Measurements from ENCODE around the gene SMIM33.
"Not testable (repeated sequence)": the region's sequence is repeated elsewhere in the genome, so short reads cannot be mapped to it uniquely, and the experiment has no call there.

SMIM33 gene

DNA sequence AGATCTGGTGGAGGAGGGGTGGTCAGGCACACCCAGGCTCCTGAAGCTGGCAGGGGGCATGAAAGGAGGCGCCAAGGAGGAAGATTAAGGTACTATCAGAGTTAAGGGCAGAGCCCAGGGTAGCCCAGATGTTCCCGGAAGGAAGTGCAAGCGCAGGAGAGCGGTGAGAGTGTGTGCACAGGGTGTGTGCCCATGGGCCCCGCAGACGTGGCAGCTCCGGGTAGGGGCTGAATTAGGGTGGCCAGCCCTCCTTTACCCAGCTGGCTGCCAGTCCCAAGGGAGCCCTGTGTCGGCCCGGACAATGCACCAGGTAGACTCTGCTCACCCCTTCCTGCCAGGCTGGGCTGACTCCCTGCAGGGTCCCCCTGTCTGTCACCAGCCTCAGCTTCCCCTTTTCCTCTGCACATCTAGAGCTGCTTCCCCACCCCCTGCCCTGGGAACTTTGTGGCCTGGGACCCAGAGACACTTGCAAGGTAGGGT is at the start of gene SMIM33:
TSS of gene SMIM33 (plus strand) at position 184 of the 480 bp plus-strand sequence. CDS start at position 302, 118 bp downstream.
- peak; percentile 42 for DNase-seq

DNA sequence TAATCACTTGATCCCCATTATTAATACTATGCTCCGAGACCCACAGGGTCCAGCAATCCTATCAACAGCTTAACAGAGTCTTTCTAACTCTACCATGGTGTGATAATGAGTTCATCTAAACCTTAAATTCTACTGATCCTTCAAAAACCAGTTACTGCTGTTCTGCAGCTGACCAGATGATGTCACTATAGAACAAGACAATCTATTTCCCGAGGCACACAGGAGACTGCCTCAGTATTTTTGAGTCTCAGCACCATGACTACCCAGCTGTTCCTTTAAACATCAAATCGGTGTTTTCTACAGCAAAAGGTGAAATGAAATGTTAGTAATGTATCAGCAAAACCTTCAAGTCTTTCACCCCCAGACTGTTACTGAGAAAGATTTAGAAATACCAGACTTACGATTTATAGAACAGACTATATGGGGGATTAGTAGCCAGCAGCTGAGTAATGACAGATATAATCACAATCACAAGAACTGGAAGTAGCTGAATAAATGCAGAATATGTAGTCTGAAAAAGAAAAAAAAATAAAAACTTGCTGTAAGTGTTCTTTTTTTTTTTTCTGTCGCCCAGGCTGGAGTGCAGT is 48.4 kb upstream of the SMIM33 start:
- DNase-seq, result peak; percentile 44

DNA sequence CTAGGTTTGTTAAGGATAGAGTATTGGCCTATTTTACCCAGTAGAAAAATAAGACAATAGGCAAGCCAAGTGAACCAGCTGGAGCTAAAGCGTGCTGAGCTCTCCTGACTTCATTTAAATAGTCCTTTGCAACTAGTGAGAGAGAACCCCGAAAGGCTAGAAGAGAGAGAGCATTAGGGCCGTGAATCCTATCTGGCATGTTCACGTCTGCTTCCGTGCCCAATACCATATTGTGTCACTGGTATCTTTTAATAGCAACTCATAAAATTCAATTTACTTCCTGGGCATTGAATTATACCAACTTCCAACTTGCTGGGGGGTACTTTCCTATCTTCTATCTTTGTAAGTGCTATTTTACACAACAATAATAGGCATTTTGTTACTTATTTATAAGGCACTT is 45.3 kb upstream of the SMIM33 start:
- no peak for DNase-seq

DNA sequence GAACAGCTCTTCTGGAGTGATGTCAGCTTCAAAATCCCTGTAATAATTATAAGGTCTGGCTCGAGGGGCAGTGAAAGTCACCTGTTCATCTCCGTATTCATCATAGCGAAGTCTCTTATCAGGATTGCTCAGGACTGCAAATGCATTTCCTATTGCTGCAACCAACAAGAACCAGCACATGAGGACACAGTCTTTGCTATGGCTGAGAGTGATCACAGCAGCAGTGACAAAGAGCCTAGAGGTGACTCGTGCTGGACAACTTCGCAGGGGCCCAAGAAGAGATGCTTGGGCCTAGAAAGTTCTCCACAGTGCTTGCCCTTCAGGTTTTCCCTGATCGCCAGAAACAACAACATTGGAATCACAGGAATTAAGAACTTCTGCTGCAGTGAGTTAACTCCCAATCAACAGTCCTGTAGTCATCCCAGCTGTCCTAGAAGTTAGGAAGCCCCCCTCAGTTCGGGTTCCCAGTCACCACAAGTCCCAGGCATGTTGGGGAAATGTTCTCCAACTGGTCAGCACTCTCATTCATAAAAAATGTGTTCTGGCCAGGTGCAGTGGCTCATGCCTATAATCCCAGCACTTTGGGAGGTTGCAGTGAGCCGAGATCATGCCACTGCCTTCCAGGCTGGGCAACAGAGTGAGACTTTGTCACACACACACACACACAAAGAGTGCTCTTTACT is 44.5 kb upstream of the SMIM33 start:
- DNase-seq, result no peak

DNA sequence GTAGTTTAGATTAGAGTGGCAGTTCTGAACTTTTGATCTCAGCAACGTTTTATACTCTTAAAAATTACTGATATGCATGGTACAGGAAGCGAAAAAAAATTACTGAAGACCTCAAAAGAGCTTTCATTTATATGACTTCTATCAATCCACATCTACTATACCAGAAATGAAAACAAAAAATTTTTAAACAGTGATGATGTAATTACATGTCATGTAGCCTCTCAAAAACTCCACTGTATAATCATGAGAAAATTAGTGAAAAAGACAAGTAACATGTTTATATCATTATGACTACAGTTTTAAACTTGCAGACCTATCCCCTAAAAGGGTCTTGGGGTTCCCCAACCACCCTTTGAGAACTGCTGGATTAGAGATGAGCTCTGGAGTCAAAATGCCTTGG is 40.8 kb upstream of the SMIM33 start:
- DNase-seq, result no peak

DNA sequence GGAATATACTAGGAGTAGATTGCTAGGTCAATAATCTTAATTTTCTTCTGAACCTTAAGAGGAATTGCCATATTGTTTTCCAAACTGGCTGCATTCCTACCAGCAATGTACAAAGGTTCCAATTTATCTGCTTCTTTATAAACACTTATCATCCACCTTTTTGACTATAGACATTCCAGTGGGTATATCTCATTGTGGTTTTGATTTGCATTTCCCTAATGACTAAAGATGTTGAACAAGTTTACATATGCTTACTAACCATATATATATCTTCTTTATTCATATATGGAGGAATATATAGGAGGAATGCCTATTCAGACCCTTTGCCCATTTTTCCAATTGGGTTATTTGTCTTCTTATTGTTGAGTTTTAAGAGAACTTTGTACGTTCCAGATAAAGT is 39.1 kb upstream of the SMIM33 start:
- no peak for DNase-seq

DNA sequence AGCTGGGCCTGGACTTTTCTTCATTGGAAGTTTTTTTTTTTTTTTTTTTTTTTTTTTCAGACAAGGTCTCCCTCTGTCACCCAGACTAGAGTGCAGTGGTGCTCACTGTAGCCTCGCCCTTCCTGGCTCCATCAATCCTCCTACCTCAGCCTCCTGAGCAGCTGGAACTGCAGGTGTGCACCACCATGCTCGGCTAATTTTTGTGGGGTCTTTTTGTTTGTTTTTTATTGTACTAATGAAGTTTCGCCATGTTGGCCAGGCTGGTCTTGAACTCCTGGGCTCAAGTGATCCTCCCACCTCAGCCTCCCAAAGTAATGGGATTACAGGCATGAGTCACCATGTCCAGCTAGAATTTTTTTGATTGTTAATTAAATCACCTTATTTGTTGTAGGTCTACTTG is 35.1 kb upstream of the SMIM33 start:
- DNase-seq, result no peak

DNA sequence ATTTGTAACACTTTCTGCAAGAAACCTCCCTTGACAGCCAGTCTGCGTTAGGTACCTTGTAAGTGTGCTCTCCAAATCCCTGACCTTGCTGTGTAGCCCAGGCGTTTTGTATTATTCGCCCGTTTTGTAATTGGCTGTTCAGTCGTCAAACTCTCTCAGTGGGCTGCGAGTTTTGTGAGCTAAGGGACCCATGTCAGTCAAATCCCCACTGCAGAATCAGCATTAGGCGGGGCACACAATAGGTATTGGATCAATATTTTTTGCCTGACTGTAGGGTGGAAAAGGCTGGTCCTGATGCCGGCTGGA is 32.1 kb upstream of the SMIM33 start:
- no peak for DNase-seq

DNA sequence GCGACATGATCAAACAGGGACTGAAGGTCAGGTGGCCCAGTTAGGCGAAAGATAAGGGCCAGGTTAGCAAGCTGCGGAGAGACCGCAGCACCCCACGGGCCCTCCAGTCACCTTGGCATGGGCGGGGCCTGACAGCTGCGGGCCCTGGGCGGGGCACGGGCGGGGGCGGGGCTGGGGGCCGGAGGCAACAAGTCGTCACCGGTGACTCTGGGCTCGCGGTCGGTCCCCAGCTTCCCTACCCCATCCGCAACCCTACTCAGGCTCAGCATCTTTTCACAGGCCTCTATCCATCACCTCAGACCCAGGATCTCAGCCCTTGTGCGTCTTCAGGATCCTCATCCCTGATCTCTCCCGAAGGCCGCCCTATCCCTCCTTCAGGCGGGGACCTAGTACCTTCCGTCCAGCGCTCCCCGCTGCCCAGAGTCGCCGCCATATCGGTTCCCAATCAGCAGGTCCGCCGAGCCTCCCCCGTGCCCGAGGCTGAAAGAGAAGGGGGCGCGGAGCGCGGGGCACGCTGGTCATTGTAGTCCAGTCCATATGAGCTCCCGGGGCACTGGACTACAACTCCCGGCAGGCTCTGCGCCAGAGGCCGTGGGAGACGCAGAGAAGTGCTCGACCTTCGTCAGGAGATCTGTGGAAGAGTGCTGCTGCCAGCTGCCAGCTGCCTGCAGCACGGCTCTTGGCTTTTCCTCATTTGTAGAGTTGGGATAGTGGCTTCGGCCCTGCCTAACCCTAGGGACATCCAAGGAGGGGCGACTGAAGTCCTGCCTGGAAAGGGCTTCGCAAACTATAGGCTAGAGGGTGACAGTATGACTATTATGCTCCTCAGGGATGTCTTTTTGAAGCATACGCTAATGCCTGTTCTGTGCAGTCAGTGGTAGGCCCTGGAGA is 31.5 kb upstream of the SMIM33 start, which contains the start of gene DNAJC18:
TSS of gene DNAJC18 (minus strand) at position 513 of the 891 bp plus-strand sequence. CDS start at position 433, 80 bp downstream.
- DNase-seq, result peak; percentile 93

DNA sequence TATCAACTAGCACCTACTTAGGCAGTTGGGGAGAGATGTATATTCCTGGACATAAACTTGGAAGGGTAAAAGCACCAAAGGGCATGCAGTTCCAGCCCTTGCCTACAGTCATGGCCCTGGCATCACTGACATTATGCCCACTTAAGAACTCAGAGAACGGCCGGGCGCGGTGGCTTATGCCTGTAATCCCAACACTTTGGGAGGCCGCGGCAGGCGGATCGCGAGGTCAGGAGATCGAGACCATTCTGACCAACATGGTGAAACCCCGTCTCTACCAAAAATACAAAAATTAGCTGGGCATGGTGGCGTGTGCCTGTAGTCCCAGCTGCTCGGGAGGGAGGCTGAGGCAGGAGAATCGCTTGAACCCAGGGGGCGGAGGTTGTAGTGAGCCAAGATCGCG is 30.4 kb upstream of the SMIM33 start:
- not testable (repeated sequence) for DNase-seq

DNA sequence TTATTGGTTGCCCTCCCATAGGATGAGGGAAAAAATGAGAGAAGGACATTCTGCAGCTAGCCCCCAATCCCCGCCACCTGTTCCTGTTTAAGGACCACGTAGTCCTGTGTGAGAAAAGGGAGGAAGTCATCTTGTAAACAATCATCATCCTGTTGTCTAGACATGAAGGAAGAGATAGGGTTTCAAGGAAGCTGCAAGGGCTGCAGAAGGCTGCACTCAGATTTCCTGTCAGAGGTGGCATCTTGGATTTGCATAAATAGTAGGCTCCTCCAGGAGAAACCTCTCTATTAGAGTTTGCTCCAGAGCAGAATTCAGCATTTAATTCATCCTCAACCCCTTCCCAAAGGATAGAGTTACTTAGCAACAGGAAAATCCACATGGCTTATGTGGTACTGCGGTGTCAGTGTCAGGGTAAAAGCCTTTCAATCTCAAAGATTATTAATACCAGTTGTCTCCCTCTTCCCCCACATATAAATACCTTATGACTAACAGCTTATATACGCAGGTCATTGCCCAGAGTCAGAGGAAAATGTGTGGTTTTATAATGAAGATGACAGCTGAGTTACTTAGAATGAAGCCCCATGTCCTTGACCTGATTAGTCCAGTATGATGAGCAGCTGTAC is 26.9 kb upstream of the SMIM33 start:
- DNase-seq, result no peak

DNA sequence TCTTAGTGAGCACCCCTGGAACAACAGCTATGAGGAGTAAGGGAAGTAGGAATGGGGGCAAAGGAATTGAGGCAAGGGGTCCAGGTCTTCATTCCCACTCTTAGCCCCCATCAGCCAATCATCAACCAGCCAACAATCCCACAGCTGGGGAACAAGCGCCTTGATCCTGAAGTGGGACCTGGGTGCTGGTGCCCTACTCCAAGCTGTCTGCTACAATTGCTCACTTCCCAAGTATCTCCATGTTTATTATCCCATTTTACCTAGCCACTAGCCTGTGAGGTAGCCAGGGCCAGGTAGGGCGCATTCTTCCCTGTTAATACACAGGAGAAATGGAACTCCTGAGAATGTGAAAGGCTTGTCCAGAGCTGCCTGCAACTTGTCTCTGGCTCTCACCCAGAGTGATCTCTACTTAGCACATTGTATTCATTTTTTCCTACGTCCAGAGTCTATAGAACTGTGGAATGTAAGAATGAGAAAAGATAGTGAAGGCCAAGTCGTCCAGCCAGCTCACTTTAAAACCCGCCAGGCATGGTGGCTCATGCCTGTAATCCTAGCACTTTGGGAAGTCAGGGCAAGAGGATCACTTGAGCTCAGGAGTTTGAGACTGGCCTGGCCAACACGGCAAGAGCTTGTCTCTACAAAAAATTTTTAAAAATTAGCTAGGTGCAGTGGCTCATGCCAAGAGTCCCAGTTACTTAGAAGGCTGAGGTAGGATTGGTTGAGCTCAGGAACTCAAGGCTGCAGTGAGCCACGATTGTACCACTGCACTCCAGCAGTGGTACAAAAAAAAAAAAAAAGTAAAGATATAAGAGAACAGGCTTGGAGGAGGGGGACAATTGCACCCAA is 25.3 kb upstream of the SMIM33 start:
- DNase-seq, result no peak

DNA sequence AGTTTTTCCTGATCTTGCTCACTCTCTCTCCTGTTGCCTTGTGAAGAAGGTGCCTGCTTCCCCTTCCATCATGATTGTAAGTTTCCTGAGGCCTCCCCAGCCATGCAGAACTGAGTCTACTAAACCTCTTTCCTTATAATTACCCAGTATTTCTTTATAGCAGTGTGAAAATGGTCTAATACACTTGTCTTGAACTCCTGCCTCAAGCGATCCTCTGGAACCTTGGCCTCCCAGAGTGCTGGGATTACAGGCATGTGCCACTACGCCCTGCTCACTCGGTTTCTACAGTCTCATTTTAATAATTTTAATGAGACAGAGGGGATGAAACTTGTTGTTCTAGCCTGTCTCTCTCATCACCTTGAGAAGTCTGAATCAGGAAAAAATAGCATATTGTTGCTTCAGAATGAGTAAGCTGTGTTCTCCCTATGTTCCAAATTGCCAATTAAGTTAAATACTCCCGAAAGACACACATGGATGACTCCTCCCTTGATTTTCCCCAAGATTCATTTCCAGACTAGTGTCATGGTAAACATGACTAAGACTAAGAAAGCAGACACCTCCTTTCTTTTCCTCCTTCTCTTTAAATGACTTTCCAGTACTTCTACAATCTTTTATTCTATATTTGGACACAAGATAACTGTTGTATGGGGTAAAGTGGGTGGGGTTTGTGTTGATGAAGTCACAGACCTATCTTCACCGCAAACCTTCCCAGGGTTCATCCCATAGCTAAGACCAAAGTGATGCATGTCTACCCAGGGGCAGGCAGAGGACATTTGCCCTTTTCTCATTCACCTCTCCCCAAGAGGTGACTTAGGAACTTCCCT is 23.6 kb upstream of the SMIM33 start:
- DNase-seq, result peak; percentile 38

DNA sequence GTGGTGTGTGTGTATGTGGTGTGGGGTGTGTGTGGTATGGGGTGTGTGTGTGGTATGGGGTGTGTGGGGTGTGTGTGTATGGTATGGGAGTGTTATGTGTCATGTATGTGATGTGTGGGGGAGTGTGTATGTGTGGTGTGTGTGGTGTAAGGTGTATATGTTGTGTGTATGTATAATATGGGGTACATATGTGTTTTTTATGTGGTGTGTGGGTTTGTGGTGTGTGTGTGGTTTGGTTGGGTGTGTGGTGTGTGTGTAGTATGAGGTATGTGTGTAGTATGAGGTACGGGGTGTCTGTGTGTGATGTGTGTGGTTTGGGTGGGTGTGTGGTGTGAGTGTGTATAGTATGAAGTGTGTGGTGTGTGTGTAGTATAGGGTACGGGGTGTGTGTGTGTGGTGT is 19.6 kb upstream of the SMIM33 start:
- DNase-seq, result no peak

DNA sequence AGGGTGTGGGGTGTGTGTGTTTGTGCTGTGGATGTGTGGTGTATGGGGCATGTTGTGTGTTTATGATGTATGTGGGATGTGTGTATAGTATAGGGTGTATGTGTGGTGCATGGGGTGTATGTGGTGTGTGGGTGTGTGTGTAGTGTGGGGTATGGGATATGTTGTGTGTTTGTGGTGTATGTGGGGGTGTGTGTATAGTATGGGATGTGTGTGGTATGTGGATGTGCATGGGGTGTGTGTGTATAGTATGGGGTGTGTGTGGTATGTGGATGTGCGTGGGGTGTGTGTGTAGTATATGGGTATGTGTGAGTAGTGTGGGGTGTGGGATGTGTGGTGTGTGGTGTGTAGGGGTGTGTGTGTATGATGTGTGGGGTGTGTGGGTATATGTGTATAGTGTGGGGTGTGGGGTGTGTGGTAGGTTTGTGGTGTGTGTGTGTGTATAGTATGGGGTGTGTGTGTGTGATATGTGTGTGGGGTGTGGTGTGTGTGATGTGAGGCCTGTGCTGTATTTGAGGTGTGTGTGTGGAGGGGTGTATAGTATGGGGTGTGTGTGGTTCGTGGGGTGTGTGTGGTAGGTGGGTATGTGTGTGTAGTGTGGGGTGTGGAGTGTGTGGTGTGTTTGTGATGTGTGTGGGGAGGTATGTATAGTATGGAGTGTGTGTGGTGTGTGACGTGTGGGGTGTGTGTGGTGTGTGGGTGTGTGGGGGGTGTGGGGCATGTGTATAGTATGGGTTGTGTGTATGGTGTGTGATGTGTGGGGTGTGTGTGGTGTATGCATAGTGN is 18.7 kb upstream of the SMIM33 start:
- no peak for DNase-seq

DNA sequence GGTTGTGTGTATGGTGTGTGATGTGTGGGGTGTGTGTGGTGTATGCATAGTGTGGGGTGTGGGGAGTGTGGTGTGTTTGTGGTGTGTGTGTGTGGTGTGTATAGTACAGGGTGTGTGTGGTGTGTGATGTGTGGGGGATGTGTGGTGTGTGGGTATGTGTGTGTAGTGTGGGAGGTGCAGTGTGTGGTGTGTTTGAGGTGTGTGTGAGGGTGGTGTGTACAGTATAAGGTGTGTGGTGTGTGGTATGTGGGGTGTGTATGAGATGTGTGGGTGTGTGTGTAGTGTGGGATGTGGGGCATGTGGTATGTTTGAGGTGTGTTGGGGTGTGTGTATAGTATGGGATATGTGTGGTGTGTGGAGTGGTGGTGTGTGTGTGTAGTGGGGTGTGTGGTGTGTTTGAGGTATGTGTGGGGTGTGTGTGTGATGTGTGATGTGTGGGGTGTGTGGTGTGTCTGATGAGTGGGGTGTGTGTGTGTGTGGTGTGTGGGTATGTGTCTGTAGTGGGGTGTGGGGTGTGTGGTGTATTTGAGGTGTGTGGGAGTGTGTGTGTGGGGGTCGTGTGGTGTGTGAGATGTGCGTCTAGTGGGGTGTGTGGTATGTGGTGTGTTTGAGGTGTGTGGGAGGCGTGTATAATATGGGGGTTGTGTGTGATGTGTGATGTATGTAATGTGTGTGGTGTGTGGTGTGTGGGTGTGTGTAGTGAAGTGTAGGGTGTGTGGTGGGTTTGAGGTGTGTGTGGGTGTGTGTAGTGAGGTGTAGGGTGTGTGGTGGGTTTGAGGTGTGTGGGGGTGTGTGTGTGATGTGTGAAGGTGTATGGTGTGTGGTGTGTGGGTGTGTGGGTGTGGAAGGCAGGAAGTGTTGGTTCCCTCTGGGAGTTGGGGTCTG is 16.9 kb upstream of the SMIM33 start:
- no peak for DNase-seq

DNA sequence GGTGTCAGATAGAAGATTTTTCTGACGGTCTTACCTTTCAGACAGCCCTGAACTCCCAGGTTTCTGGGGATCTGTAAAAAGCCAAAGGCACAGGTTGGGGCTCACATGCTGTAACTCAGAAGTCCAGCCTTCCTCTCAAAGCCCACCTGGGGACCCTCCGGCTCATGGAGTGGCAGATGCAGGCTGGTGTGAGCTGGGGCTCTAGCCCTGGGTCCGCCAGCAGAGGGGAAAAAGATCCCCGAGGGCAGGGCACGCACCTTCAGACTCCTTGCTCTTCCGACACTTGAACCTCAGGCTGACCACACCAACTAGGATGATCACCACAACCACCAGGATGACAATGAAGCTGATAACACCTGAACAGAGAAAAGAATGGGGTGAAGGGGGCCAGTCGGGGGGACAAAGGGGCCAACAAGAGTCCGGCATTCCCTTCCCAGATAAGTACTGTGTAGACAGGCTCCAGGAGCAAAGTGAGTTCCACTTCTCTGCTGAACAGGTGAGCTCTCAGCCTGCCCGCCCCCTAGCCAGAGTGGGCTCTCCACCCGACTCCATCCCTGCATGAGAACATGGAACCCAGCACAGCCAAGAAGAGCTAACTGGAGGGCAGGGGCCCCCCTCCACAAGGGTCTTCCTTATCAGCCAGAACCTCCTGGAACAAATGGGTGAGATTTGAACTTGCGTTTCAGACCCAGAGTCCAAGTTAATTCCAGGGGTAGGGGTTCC is 16.1 kb upstream of the SMIM33 start:
- no peak for DNase-seq

DNA sequence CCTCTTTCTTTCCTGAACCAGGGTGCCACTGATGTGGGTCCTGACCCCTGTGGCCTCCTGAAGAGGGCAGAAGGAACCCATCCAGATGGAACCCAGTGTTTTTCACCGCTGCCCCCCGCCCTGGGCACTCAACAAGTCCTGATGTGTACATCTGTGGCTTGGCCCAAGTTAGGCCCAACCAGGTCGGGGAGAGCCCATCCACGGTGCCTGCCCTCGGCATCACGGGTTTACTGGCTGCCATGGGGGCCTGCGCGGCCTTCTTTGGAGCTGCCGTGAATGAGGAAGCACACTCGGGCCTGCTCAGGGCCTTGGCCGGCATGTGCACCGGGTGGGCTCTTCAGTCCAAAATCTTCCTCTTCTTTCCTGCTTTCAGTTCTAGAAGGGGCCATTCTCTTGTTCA is 14.0 kb upstream of the SMIM33 start:
- DNase-seq, result no peak

DNA sequence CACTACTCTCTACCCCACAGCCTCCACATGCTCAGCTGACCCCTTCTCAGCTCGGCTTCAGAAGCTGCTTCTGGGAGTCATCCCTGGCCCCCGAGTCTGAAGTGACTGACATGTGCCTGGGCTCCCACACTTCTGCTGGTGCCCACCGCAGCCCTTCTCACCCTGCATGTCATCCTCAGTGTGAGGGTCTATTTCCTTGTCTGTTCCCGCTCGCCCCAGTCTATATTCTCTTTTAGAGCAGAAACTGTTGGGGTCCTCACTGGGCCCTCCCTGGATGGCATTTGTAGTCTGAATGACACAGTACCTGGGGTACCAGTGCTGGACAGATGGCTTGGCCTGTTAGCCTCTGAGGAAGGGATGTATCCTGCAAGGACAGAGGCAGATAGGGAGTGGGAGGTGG is 13.6 kb upstream of the SMIM33 start:
- DNase-seq, result no peak

Data from activated naive CD4-positive, alpha-beta T cell treated with Interleukin-2 at 50 U/mL for 16 hours (primary cell).